ENCODE data around the gene ATP2B3.

The ATP2B3 gene

DNA sequence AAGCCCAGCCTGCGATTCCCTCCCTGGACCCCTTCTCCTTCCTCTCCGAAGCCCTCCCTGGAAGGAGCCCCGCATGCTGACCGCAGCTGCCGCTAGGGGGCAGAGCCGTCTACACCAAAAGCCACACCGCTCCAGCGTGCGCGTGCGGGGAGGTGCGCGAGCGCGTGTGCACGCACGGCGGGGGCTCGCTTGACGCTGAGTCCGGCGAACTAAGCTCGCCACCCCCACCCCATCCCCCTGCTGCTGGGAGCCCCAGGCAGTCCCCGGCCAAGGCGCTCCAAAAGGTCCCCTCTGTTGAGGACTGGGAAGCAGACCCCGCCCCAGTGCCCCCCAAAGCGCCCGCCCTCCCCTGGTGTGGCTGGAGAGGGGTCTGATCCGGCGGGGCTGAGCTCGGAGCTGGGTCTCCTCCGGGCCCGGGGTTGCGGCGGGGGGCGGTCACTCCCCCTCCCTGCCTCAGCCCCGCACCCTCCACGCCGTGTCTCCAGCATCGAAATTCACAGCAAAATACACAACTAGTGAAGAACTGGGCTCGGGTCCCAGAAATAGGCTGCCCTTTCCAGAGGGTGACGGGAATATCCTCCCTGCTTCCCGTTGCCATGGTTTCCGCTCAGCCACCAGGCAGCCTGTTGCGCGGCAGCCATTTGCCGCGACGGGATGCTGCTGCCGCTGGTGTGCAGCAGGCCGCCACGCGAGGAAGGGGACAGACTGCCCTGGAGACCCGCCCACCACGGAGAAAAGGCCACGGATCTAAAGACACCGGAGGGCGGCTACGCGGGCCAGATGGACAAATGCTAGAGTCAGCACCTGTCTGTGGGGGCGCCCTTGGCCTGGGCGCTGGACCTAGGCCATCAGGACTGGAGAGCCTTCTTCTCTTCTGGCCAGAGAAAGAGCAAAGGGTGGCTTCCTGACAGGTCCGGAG is 92.7 kb downstream of the ATP2B3 start:
- H3K4me1 ChIP-seq (ENCODE audit: control insufficient read depth in 2 of 2, insufficient read depth in 2 of 2, low read length in 2 of 2) = no peaks in the 10 kb centered on the region
- no peak overlapping the region for H3K9ac ChIP-seq (ENCODE audit: low read depth in 1 of 2, low read length in 2 of 2)
- H3K9me3 ChIP-seq (ENCODE audit: control insufficient read depth in 2 of 2, low read length in 2 of 2) = no peaks in the 10 kb centered on the region
- no peak overlapping the region for H3K27ac ChIP-seq (ENCODE audit: low read depth in 2 of 2, low read length in 2 of 2)
- no peaks in the 10 kb centered on the region for H3K36me3 ChIP-seq (ENCODE audit: control insufficient read depth in 2 of 2, insufficient read depth in 2 of 2, low read length in 2 of 2)
- H3K27me3 ChIP-seq (ENCODE audit: control insufficient read depth in 2 of 2, insufficient read depth in 2 of 2, low read length in 2 of 2) = peaks cover 5 to 15% of the 10 kb centered on the region in 2 donors
- peak overlapping the region in 1 of 2 donors; percentile 37 for H3K4me3 ChIP-seq (ENCODE audit: low read length in 2 of 2)

DNA sequence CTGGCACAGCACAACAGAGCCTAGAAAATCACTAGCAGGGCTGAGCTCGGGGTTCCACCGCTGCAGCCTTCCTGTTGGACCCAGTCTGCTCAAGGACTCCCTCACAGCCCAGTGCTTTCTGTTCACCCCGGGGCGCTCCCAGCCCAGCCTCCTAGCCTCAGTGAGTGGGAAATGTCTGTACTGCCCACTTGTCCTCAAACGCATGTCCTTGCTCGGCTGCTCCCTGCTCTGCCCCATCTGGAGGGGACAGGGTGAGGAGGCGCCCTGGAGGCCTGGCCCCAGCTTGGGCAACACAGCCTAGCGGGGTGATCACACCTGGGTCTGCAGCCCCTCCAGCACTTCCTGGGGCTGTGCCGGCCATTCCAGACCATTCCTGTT is 93.4 kb downstream of the ATP2B3 start:
- peaks cover 5 to 15% of the 10 kb centered on the region in 2 donors for H3K27me3 ChIP-seq (ENCODE audit: control insufficient read depth in 2 of 2, insufficient read depth in 2 of 2, low read length in 2 of 2)
- no peak overlapping the region for H3K9ac ChIP-seq (ENCODE audit: low read depth in 1 of 2, low read length in 2 of 2)
- no peak overlapping the region for H3K4me3 ChIP-seq (ENCODE audit: low read length in 2 of 2)

DNA sequence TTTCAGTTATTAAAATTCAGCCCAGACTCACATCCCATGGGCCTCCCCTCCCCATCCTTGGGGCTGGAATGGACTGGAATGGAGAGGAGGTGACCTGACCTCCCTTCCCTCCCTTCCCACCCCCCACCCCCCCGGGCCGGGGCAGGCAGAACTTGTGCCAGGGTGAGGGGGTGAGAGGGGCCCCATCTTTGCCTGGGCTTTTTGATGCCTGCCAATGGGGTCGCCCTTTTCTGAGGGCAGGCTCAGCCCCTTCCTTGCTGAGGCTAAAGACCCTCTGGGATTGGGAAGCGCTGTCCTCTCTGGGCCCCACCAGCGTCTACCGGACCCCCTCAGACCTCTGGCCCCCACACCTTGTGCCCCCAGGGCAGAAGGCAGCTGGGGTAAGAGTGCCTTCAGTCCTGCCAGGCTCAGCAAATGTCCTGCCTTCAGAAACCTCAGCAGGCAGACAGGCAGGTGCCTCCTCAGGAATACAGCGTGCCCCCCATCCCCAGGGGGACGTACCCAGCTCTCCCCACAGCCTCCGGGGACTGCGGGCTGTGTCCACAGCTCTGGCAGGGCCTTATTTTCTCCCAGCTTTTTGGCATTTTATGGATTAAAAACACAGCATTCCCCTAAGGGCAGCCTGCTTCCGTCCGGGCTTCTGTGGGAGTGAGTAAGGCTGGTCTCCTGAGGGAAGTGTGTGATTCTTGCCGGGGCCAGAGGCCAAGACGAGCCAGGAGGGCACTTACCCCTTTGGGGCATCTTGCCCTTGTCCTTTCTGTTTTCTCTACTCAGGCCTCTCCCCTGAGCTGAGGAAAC is 94.1 kb downstream of the ATP2B3 start:
- Histone ChIP-seq H3K27ac (ENCODE audit: low read depth in 2 of 2, low read length in 2 of 2) (no peak overlapping the region), H3K4me3 (ENCODE audit: low read length in 2 of 2) (no peak overlapping the region), H3K9ac (ENCODE audit: low read depth in 1 of 2, low read length in 2 of 2) (no peak overlapping the region), H3K27me3 (ENCODE audit: control insufficient read depth in 2 of 2, insufficient read depth in 2 of 2, low read length in 2 of 2) (peaks cover 8 to 15% of the 10 kb centered on the region in 2 donors), H3K4me1 (ENCODE audit: control insufficient read depth in 2 of 2, insufficient read depth in 2 of 2, low read length in 2 of 2) (no peaks in the 10 kb centered on the region), H3K36me3 (ENCODE audit: control insufficient read depth in 2 of 2, insufficient read depth in 2 of 2, low read length in 2 of 2) (no peaks in the 10 kb centered on the region), H3K9me3 (ENCODE audit: control insufficient read depth in 2 of 2, low read length in 2 of 2) (no peaks in the 10 kb centered on the region)

More for the DNA sequence above, 93.4 kb downstream of the ATP2B3 start:
- H3K27ac ChIP-seq (ENCODE audit: low read depth in 2 of 2, low read length in 2 of 2) = no peak overlapping the region
- no peaks in the 10 kb centered on the region for H3K4me1 ChIP-seq (ENCODE audit: control insufficient read depth in 2 of 2, insufficient read depth in 2 of 2, low read length in 2 of 2)
- no peaks in the 10 kb centered on the region for H3K36me3 ChIP-seq (ENCODE audit: control insufficient read depth in 2 of 2, insufficient read depth in 2 of 2, low read length in 2 of 2)
- H3K9me3 ChIP-seq (ENCODE audit: control insufficient read depth in 2 of 2, low read length in 2 of 2) = no peaks in the 10 kb centered on the region

DNA sequence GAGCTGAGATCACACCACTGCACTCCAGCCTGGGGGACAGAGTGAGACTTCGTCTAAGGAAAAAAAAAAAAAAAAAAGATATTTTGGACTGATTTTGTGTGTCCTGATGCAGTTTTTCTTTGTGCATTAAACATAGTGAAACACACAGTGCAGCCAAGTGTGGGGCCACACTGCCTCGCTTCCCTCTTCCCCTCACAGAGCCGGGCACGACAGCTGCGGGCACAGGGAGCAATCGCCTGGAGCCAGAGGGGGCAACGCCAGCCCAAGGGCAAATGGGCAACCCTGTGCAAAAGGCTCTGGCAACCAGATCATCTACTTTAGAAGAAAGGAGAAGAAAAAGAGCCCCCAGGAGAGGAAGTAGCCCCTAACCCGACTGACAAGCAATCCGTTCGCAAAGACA is 95.0 kb downstream of the ATP2B3 start:
- Histone ChIP-seq H3K36me3 (ENCODE audit: control insufficient read depth in 2 of 2, insufficient read depth in 2 of 2, low read length in 2 of 2) (no peaks in the 10 kb centered on the region), H3K4me3 (ENCODE audit: low read length in 2 of 2) (no peak overlapping the region), H3K9ac (ENCODE audit: low read depth in 1 of 2, low read length in 2 of 2) (no peak overlapping the region), H3K27ac (ENCODE audit: low read depth in 2 of 2, low read length in 2 of 2) (no peak overlapping the region), H3K9me3 (ENCODE audit: control insufficient read depth in 2 of 2, low read length in 2 of 2) (no peaks in the 10 kb centered on the region), H3K27me3 (ENCODE audit: control insufficient read depth in 2 of 2, insufficient read depth in 2 of 2, low read length in 2 of 2) (peaks cover 12 to 15% of the 10 kb centered on the region in 2 donors), H3K4me1 (ENCODE audit: control insufficient read depth in 2 of 2, insufficient read depth in 2 of 2, low read length in 2 of 2) (no peaks in the 10 kb centered on the region)

DNA sequence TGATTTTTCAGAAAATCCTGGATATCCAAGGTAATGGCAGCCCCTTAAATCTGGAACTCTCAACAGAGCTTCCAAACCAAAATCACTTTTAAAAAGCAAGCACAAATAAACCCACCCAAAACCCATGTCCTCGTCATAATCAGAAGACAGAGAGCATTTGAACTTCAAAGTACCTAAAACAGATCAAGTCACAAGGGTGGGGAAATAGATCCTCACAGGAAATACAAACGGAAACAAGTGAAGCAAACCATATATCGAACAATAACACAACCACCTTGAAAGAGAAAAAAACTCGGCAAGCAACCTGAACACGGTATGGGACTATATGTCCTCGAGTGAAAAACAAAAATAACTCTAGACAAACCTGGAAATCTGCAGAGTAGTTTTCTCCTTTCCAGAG is 97.4 kb downstream of the ATP2B3 start:
- Histone ChIP-seq H3K27ac (ENCODE audit: low read depth in 2 of 2, low read length in 2 of 2) (no peak overlapping the region), H3K27me3 (ENCODE audit: control insufficient read depth in 2 of 2, insufficient read depth in 2 of 2, low read length in 2 of 2) (peaks cover 14 to 20% of the 10 kb centered on the region in 2 donors), H3K4me3 (ENCODE audit: low read length in 2 of 2) (no peak overlapping the region), H3K9ac (ENCODE audit: low read depth in 1 of 2, low read length in 2 of 2) (no peak overlapping the region), H3K36me3 (ENCODE audit: control insufficient read depth in 2 of 2, insufficient read depth in 2 of 2, low read length in 2 of 2) (no peaks in the 10 kb centered on the region), H3K4me1 (ENCODE audit: control insufficient read depth in 2 of 2, insufficient read depth in 2 of 2, low read length in 2 of 2) (no peaks in the 10 kb centered on the region), H3K9me3 (ENCODE audit: control insufficient read depth in 2 of 2, low read length in 2 of 2) (no peaks in the 10 kb centered on the region)

DNA sequence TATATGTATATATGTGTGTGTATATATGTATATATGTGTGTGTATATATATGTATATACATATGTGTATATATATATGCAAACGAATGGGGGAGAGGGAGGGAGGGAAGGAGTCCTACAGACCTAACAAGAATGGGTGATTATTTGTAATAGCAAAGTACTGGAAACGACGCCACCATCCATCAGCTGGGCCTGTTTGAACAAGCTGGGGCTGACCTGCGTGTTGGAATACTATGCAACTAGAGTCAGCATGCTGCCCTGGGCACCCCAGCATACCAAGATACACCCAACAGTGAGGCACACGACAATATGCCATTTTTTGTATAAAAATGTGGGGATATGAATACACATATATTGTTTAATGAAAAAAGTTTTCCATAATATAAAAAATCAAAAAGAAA is 103.1 kb downstream of the ATP2B3 start:
- no peaks in the 10 kb centered on the region for H3K9me3 ChIP-seq (ENCODE audit: control insufficient read depth in 2 of 2, low read length in 2 of 2)
- H3K4me3 ChIP-seq (ENCODE audit: low read length in 2 of 2) = no peak overlapping the region
- no peak overlapping the region for H3K9ac ChIP-seq (ENCODE audit: low read depth in 1 of 2, low read length in 2 of 2)
- H3K4me1 ChIP-seq (ENCODE audit: control insufficient read depth in 2 of 2, insufficient read depth in 2 of 2, low read length in 2 of 2) = no peaks in the 10 kb centered on the region
- peaks cover 25 to 26% of the 10 kb centered on the region in 2 donors for H3K27me3 ChIP-seq (ENCODE audit: control insufficient read depth in 2 of 2, insufficient read depth in 2 of 2, low read length in 2 of 2)
- H3K36me3 ChIP-seq (ENCODE audit: control insufficient read depth in 2 of 2, insufficient read depth in 2 of 2, low read length in 2 of 2) = no peaks in the 10 kb centered on the region
- no peak overlapping the region for H3K27ac ChIP-seq (ENCODE audit: low read depth in 2 of 2, low read length in 2 of 2)

DNA sequence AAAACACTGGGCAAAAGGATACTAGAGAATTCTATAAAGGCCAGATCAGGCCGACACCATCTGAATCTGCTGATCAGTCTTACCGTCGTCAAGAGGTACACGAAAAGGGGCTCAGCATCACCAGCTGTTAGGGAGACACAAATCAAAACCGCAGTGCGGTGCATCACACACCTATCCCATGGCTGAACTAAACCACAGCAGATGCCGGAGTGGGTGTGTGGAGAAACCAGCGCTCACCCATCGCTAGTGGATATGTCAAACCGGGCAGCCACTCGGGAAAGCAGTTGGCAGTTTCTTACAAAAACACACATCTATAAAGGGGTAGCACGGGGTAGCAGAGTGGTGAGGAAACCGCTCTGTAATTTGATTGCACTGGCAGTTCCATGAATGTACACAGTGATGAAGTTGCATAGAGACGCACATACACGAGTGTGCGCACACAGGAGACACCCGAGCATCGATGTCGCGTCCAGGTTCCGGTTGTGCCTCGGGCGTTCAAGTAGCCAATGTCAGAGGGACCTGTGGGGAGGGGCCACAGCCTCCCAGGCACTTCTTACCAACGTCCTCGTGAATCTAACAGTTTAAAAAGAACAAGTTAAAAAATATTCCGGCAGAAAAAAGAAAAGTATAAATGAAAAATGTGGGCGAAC is 104.6 kb downstream of the ATP2B3 start:
- no peaks in the 10 kb centered on the region for H3K36me3 ChIP-seq (ENCODE audit: control insufficient read depth in 2 of 2, insufficient read depth in 2 of 2, low read length in 2 of 2)
- H3K27ac ChIP-seq (ENCODE audit: low read depth in 2 of 2, low read length in 2 of 2) = no peak overlapping the region
- H3K9me3 ChIP-seq (ENCODE audit: control insufficient read depth in 2 of 2, low read length in 2 of 2) = no peaks in the 10 kb centered on the region
- H3K9ac ChIP-seq (ENCODE audit: low read depth in 1 of 2, low read length in 2 of 2) = no peak overlapping the region
- H3K4me1 ChIP-seq (ENCODE audit: control insufficient read depth in 2 of 2, insufficient read depth in 2 of 2, low read length in 2 of 2) = no peaks in the 10 kb centered on the region
- H3K27me3 ChIP-seq (ENCODE audit: control insufficient read depth in 2 of 2, insufficient read depth in 2 of 2, low read length in 2 of 2) = peaks cover 23 to 25% of the 10 kb centered on the region in 2 donors
- H3K4me3 ChIP-seq (ENCODE audit: low read length in 2 of 2) = no peak overlapping the region

DNA sequence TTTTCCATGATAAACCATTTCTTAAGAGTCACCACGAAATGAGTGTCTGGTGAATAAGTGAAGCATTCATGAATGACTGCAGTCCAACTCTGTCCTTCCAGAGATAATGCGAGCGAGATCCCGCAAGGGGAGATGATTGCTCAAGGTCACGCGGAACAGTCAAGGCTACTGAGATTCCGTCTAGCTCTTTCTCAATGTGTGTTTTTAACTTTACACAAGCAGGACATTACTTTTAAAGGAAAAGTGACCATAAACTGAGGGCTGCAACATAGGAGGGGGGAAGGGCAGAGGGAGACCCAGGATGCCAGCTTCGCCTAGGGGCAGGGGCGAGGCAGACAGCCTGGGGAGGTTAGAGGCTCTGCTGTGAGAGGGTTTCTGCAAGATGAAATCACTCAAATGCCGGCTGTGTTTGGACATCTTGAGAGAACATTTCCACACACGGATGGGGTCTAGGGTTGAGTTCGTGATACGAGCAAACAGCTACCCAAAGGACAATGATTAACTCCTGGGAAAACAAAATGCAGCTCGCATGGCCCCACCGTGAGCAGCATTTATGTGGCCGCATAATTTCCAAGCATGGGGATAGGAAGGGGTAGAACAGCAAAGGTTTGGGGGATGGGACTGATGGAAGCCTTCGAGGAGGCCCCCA is 105.3 kb downstream of the ATP2B3 start:
- Histone ChIP-seq H3K9ac (ENCODE audit: low read depth in 1 of 2, low read length in 2 of 2) (no peak overlapping the region), H3K36me3 (ENCODE audit: control insufficient read depth in 2 of 2, insufficient read depth in 2 of 2, low read length in 2 of 2) (no peaks in the 10 kb centered on the region), H3K27me3 (ENCODE audit: control insufficient read depth in 2 of 2, insufficient read depth in 2 of 2, low read length in 2 of 2) (peaks cover 21 to 25% of the 10 kb centered on the region in 2 donors), H3K4me1 (ENCODE audit: control insufficient read depth in 2 of 2, insufficient read depth in 2 of 2, low read length in 2 of 2) (no peaks in the 10 kb centered on the region), H3K4me3 (ENCODE audit: low read length in 2 of 2) (no peak overlapping the region), H3K9me3 (ENCODE audit: control insufficient read depth in 2 of 2, low read length in 2 of 2) (no peaks in the 10 kb centered on the region), H3K27ac (ENCODE audit: low read depth in 2 of 2, low read length in 2 of 2) (no peak overlapping the region)

DNA sequence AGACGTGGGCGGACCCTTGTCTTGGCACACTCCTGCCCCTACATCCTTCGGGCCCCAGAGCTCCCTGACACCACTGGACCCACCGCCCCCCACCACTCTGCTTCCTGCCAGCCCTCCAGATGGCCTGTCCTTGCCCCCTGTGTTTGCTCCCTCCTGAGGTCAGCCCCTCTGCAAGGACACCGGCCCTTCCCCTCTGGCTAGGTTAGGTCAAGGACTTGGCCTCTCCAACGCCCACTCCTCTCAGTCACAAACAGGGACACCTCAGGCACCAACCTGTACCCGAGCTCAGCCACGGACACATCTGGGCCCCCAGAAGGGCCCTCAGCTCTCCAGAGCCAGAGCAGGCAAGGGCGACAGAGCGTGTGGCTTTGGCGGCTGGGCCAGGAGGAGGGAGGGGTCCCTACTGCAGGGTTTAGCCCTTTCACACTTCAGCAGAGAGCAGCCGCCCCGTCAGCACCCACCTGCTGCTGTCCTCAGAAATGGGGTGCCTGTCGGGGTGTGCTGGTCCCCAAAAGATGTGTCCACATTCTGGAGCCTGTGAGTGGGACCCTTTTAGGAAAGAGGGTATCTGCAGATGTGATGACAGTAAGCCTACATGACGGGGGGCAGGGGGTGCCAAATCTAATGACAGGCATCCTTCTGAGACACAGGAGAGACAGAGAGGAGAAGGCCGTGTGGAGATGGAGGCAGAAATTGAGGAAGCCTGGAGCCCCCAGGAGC is 106.0 kb downstream of the ATP2B3 start:
- Histone ChIP-seq H3K36me3 (ENCODE audit: control insufficient read depth in 2 of 2, insufficient read depth in 2 of 2, low read length in 2 of 2) (no peaks in the 10 kb centered on the region), H3K9ac (ENCODE audit: low read depth in 1 of 2, low read length in 2 of 2) (no peak overlapping the region), H3K9me3 (ENCODE audit: control insufficient read depth in 2 of 2, low read length in 2 of 2) (no peaks in the 10 kb centered on the region), H3K27ac (ENCODE audit: low read depth in 2 of 2, low read length in 2 of 2) (no peak overlapping the region), H3K4me3 (ENCODE audit: low read length in 2 of 2) (no peak overlapping the region), H3K27me3 (ENCODE audit: control insufficient read depth in 2 of 2, insufficient read depth in 2 of 2, low read length in 2 of 2) (peaks cover 17 to 22% of the 10 kb centered on the region in 2 donors), H3K4me1 (ENCODE audit: control insufficient read depth in 2 of 2, insufficient read depth in 2 of 2, low read length in 2 of 2) (no peaks in the 10 kb centered on the region)
